Spleen (tissue), 11 donors: ENCODE results near the gene CUL5. TPM values are rescaled to one million over a fixed set of nuclear protein-coding genes. Genes with fewer than 3 reads are reported as not detected.

Experiments used
- DNase-seq: peaks from one replicate; pipeline ENCODE4 v3.0.0-alpha.2; 2020
- H3K27ac ChIP-seq, 8 donors: fragments of 200-600 bp; sonication (generic) in 7 of 8; 1 replicate in 4 of 8; 2 replicates in 4 of 8; pipeline versions ENCODE4 v1.5.0 to v1.8.0; 2016 to 2021; ENCODE audit warnings: inconsistent platforms in 4 of 8, mild to moderate bottlenecking in 4 of 8, moderate library complexity in 1 of 8
- H3K27me3 ChIP-seq, 7 donors: fragments of 200-600 bp; sonication (generic) in 6 of 7; replicated peaks in 1 of 7; 1 replicate in 4 of 7; 2 replicates in 3 of 7; pipeline versions ENCODE4 v1.5.0 to v1.8.0; 2016 to 2021; ENCODE audit warnings: inconsistent platforms in 3 of 7, mild to moderate bottlenecking in 1 of 7
- H3K36me3 ChIP-seq, 6 donors: fragments of 200-600 bp; sonication (generic) in 5 of 6; 1 replicate in 4 of 6; 2 replicates in 2 of 6; pipeline versions ENCODE4 v1.5.0 to v1.8.0; 2016 to 2021; ENCODE audit warnings: inconsistent platforms in 2 of 6
- H3K4me1 ChIP-seq, 6 donors: fragments of 200-600 bp; sonication (generic) in 5 of 6; 1 replicate in 3 of 6; 2 replicates in 3 of 6; pipeline versions ENCODE4 v1.5.0 to v1.8.0; 2016 to 2021; ENCODE audit warnings: inconsistent platforms in 3 of 6
- H3K4me3 ChIP-seq, 8 donors: fragments of 200-600 bp; sonication (generic) in 7 of 8; 1 replicate in 4 of 8; 2 replicates in 4 of 8; pipeline versions ENCODE4 v1.5.0 to v1.8.0; 2016 to 2021; ENCODE audit warnings: inconsistent platforms in 4 of 8, mild to moderate bottlenecking in 4 of 8, moderate library complexity in 2 of 8
- H3K9me3 ChIP-seq, 8 donors: fragments of 200-600 bp; sonication (generic) in 7 of 8; 1 replicate in 4 of 8; 2 replicates in 4 of 8; pipeline versions ENCODE4 v1.5.0 to v1.8.0; 2016 to 2021; ENCODE audit warnings: inconsistent platforms in 4 of 8
- CTCF ChIP-seq, 11 experiments: fragments of 200-600 bp in 7 of 11; fragments of 450-650 bp in 4 of 11; sonication (generic) in 4 of 11; IDR thresholded peaks in 8 of 11; conservative IDR thresholded peaks in 3 of 11; 1 replicate in 7 of 11; 2 replicates in 4 of 11; pipeline versions ENCODE4 v1.4.0 to v1.8.0; 2016 to 2021; ENCODE audit warnings: antibody characterized with exemption in 11 of 11, inconsistent platforms in 4 of 11, mild to moderate bottlenecking in 1 of 11
- POLR2A ChIP-seq, 3 donors: fragments of 450-650 bp; IDR thresholded peaks; one replicate each; pipeline ENCODE4 v1.5.1; 2017; ENCODE audit warnings: antibody characterized with exemption in 3 of 3, mild to moderate bottlenecking in 1 of 3
- POLR2AphosphoS5 ChIP-seq, 3 donors: sonication (generic); formaldehyde crosslinking; IDR thresholded peaks; one replicate each; pipeline ENCODE4 v1.5.1; 2017; ENCODE audit warnings: antibody characterized with exemption in 3 of 3
- WGBS, 5 donors: extraction: QIAGEN DNeasy Blood & Tissue Kit in 3 of 5; methylation state at CpG; one replicate each; pipeline versions ENCODE4 v1.1.5 to v1.1.7; 2013 to 2018; 5-methylcytosine and 5-hydroxymethylcytosine counted together
- intact Hi-C: fragments of 100-400 bp; cut with DNase I; formaldehyde crosslinking; loops from one replicate; pipeline ENCODE4 v1.15.0; 2023; ENCODE audit warnings: low total_unique reads
- polyA plus RNA-seq, 3 donors: library from polyadenylated mRNA; stranded (reverse); fragments of 200-250 nt; gene quantifications; one replicate each; pipeline ENCODE4 v1.2.1, GENCODE V29; 2013
- small RNA-seq, 4 donors: library from RNA; depleted of rRNA; stranded (forward); fragments of <200 nt; gene quantifications; one replicate each; pipeline ENCODE3, GENCODE V24; 2016
- total RNA-seq, 7 donors: library from RNA; depleted of rRNA in 3 of 7; stranded (reverse); fragments of >200 nt in 3 of 7; fragmentation: NEBNext Ultra II Directional in 4 of 7; extraction: Animal tissue kit (Norgen Biotek cat#: 25700) in 4 of 7; gene quantifications; one replicate each; pipeline versions ENCODE4 v1.1.0 to v1.2.1, GENCODE V29; 2016 to 2021
- donor health status: healthy with polysubstance abuse.
- donor health status: DM: no; HTN: no; CAD: no; lungs with moderate emphysema.
- donor health status: DM: no; HTN: no; CAD: no.
- donor health status: Bipolar disorder and iron deficiency.
- donor health status: healthy.
- donor health status: DM: no; HTN: no; CAD: no.
- donor health status: DM: yes; HTN: yes; CAD: no.

Gene CUL5
- total and polyA plus RNA-seq, 10 donors: 5.5 to 42.7 (median 35.6) TPM

GRCh38 chr11:108154591-108154990 is 145.9 kb downstream of the CUL5 start:
- no peaks in the 10 kb centered on the region for H3K4me1 ChIP-seq
- H3K36me3 ChIP-seq: peaks cover 0 to 100% (median 70%) of the 10 kb centered on the region in 6 donors
- no peaks in the 10 kb centered on the region for H3K27me3 ChIP-seq
- TF ChIP-seq POLR2A (IDR thresholded peaks at IDR 0.05) (no peak), POLR2AphosphoS5 (IDR thresholded peaks at IDR 0.05) (no peak), CTCF (IDR thresholded peaks at IDR 0.05 in 8 of 11, conservative IDR thresholded peaks at IDR 0.05 in 3 of 11) (no peak)
- 85 to 95% (median 93%) methylated on average over 2 of the region's 2 CpGs for WGBS, 5 donors
- no peak overlapping the region for H3K4me3 ChIP-seq
- DNase-seq: no peak
- H3K9me3 ChIP-seq: no peaks in the 10 kb centered on the region
- intact Hi-C loops: no loop called here
- H3K27ac ChIP-seq: no peak overlapping the region

Small RNA genes lying within 50 kb of the gene (small RNA-seq; reads per million reads assigned to genes)
- gene RF00019: 0 reads per million in 4 donors

Other genes starting within 250 kb of the CUL5 start
- 1 to 10 TPM; 5.0 to 9.1 (median 6.2) TPM for gene SLC35F2, start 150.1 kb upstream of the CUL5 start, total RNA-seq
- 1 to 10 TPM; 5.2 to 7.2 (median 7.2) TPM for gene SLC35F2, start 150.1 kb upstream of the CUL5 start, polyA plus RNA-seq
- gene RAB39A, start 80.5 kb upstream of the CUL5 start, total RNA-seq: 10 to 100 TPM in 4 of 7 donors, 1 to 10 TPM in 3; 7.1 to 14.7 (median 10.2) TPM
- gene RAB39A, start 80.5 kb upstream of the CUL5 start, polyA plus RNA-seq: 1 to 10 TPM in 1 of 3 donors, under 1 TPM in 2; 0.39 to 2.0 (median 0.71) TPM
- 100 to 1,000 TPM in 1 of 7 donors, 10 to 100 TPM in 6; 33.8 to 106 (median 61.6) TPM for gene ACAT1, start 112.7 kb downstream of the CUL5 start, total RNA-seq
- 10 to 100 TPM; 38.1 to 56.1 (median 53.8) TPM for gene ACAT1, start 112.7 kb downstream of the CUL5 start, polyA plus RNA-seq
- gene NPAT, start 213.7 kb downstream of the CUL5 start, total RNA-seq: 10 to 100 TPM; 24.2 to 40.8 (median 29.6) TPM
- gene NPAT, start 213.7 kb downstream of the CUL5 start, polyA plus RNA-seq: 1 to 10 TPM; 4.5 to 4.9 (median 4.5) TPM
- 100 to 1,000 TPM; 186 to 408 (median 235) TPM for gene ATM, start 214.2 kb downstream of the CUL5 start, total RNA-seq
- 10 to 100 TPM; 33.1 to 54.3 (median 37.6) TPM for gene ATM, start 214.2 kb downstream of the CUL5 start, polyA plus RNA-seq